ENCODE results near the gene WFDC8.

WFDC8 gene

DNA sequence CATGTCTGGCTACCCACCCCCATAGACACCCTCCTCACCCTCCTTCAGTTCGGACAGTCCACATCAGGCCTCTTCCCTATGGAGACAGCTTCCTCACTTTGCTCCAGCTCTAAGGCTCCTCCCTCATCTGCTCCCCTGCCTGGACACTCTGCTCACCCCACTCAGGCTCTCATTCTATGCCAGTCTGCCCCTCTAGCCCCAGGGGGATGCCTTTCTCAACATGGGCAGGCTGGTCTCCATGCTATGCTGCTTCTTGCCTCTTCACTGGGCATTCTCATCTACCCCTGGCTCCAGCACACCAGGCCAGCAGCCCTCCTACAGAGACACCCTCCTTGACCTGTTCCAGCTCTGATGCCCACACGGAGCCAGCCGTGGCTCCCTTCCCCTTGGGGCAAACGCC, at the start of gene WFDC8:
Gene WFDC8 (minus strand): TSS at position 101 of the 400 bp plus-strand sequence. CDS start 37 bp downstream, at position 64.
- TF ChIP-seq GATA3 (IDR thresholded peaks at IDR 0.05; ENCODE audit: low read depth, low read length) = no peak
- TF ChIP-seq GATA2 (IDR thresholded peaks at IDR 0.05; ENCODE audit: low read depth, low read length) = no peak

DNA sequence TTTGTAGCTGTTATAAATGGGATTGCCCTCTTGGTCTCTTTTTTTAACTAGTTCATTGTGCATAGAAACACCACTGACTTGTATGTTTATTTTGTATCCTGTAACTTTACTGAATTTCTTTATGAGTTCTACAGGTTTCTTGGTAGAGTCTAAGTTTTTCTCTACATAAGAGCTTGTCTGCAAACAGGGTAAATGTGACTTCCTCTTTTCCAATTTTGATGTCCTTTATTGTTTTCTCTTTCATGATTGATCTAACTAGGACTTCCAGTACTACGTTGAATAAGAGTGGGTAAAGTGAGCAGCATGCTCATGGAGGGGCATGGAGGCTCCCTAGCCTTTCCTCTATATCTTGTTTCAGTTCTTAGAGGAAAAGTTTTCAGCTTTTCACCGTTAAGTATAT, 47.5 kb upstream of the WFDC8 start:
- TF ChIP-seq GATA2 (IDR thresholded peaks at IDR 0.05; ENCODE audit: low read depth, low read length) (no peak), GATA3 (IDR thresholded peaks at IDR 0.05; ENCODE audit: low read depth, low read length) (no peak)

DNA sequence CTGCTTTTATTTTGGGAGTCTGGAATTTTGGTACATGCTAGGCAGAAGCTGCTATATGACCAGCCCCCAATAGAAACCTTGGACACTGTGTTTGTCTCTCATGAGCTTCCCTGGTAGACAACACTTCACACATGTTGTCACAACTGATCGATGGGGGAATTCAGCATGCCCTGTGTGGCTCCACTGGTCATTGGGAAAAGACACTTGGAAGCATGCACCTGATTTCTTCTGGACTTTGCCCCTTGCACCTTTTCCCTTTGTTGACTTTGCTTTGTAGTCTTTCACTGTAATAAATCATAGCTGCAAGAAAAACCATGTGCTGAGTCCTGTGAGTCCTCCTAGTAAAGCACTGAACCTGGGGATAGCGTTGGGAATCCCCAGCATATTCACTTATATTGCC, 42.5 kb upstream of the WFDC8 start:
- TF ChIP-seq GATA3 (IDR thresholded peaks at IDR 0.05; ENCODE audit: low read depth, low read length) (no peak), GATA2 (IDR thresholded peaks at IDR 0.05; ENCODE audit: low read depth, low read length) (no peak)

DNA sequence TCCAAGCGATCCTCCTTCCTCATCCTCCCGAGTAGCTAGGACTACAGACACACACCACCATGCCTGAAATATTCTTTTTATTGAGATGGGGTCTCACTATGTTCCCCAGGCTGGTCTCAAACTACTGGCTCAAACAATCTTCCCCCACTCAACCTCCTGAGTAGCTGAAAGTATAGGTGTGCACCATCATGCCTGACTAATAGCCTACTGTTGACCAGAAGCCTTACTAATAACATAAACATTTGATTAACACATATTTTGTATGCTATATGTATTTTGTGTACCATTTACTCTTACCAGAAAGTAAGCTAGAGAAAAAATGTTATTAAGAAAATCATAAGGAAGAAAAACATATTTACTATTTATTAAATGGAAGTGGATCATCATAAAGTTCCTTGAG, 38.5 kb upstream of the WFDC8 start:
- TF ChIP-seq GATA2 (IDR thresholded peaks at IDR 0.05; ENCODE audit: low read depth, low read length) (no peak), GATA3 (IDR thresholded peaks at IDR 0.05; ENCODE audit: low read depth, low read length) (no peak)

DNA sequence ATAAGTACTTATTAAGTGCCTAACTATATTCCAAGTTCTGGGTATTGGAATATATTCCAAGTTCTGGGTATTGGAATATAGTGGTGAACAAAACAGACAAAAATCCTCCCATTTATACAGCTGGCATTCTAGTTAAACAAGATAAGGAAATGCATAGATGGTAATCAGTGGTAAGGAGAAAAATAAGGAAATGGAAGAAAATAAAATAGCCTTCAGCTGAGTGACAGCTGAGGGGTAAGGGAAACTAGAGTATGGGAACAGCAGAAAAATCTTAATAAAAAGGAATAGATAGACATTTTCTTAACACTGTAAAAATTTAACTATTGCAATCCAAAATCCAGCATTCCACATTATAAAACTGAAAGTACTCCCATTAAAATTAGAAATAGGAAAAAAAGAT, 33.2 kb upstream of the WFDC8 start:
- TF ChIP-seq GATA2 (IDR thresholded peaks at IDR 0.05; ENCODE audit: low read depth, low read length) (no peak), GATA3 (IDR thresholded peaks at IDR 0.05; ENCODE audit: low read depth, low read length) (no peak)

DNA sequence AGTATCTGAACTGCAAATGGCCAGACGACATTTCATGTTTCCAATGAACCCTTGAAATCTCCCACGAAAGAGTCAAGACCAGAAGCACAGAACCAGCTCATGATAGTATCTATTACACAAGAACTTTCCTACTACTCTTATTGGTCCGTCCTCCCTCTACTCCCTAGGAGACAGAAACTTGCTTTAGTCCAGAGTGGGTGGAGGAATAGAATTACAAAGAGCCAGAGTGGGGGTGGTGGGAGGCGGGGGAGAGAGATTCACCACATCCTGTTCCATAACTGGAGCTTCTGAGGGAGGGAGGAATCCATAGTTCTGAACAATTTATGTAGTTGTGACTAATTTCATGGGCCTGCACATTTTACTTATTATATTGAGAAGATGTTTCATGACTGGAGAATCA, 32.0 kb upstream of the WFDC8 start:
- TF ChIP-seq GATA3 (IDR thresholded peaks at IDR 0.05; ENCODE audit: low read depth, low read length) (no peak), GATA2 (IDR thresholded peaks at IDR 0.05; ENCODE audit: low read depth, low read length) (no peak)

DNA sequence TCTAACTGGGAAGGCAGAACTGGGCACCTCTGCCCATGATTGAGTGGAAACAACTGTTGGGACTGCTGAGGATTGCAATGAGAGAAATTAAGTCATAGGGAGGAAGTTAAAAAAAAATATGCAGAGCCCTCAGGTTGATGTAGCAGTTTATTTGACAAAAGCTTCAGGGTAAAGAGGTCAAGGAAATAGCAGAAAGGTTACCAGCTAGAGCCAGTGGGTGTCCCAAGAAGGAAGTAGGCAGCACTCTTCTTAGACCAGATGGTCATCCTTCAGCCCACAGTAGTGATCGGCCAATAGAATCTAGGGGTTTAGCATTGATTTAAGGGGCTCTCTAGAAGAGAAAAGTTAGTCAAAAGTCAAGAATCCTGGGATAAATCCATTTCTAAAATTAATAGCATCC, 28.7 kb upstream of the WFDC8 start:
- TF ChIP-seq GATA2 (IDR thresholded peaks at IDR 0.05; ENCODE audit: low read depth, low read length) (no peak), GATA3 (IDR thresholded peaks at IDR 0.05; ENCODE audit: low read depth, low read length) (no peak)

DNA sequence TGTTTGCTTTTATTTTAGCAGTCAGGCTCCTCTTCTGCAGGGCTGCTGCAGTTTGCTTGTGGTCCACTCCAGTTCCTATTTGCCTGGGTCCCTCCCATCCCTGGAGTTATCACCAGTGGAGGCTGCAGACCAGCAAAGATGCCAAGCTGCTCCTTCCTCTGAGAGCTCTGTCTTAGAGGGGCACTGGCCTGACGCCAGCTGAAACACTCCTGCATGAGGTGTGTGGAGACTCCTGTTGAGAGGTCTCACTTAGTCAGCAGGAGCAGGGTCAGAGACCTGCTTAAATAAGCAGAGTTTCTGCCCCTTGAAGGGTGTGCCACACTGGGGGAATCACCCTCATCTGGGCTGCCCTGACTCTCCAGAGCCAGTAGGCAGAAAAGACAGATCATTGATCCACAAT, 16.2 kb upstream of the WFDC8 start:
- TF ChIP-seq GATA3 (IDR thresholded peaks at IDR 0.05; ENCODE audit: low read depth, low read length) (no peak), GATA2 (IDR thresholded peaks at IDR 0.05; ENCODE audit: low read depth, low read length) (no peak)

DNA sequence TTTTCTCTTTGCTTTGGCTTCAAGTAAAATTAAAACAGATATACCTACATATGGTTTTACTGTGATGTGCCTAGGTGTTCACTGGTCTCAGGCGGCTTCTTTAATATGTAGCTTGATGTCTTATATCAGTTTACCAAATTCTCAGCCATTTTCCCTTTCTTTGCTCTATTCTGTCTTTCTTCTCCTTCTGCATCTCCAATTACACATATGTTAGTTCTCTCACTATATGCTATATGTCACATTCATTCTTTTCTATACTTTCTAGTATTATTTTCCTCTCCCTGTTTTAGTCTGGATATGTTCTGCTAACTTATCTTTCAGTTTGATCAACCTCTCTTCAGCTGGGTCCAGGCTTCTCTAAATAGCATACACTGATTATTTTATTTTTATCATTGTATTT, 14.4 kb upstream of the WFDC8 start:
- TF ChIP-seq GATA2 (IDR thresholded peaks at IDR 0.05; ENCODE audit: low read depth, low read length) (no peak), GATA3 (IDR thresholded peaks at IDR 0.05; ENCODE audit: low read depth, low read length) (no peak)

DNA sequence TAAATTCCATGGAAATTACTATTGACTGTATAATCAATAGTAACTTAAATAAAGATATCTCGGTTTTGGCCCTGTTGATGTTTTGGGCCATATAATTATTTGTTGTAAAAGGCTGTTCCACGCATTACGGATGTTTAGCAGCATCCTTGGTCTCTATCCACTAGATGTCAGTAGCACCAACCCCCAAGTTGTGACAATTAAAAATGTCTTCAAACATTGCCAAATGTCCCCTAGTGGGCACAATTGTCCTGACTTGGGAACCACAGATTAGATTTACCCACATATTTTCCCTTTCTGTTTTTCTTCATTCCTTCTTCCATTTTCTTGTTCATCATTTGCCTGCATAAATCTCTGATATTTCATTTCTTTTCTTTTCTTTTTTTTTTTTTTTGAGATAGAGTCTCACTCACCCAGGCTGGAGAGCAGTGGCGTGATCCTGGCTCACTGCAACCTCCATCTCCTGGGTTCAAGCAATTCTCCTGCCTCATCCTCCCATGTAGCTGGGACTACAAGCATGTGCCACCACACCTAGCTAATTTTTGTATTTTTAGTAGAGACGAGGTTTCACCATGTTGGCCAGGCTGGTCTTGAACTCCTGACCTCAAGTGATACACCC, 13.6 kb upstream of the WFDC8 start:
- TF ChIP-seq GATA3 (IDR thresholded peaks at IDR 0.05; ENCODE audit: low read depth, low read length) (no peak), GATA2 (IDR thresholded peaks at IDR 0.05; ENCODE audit: low read depth, low read length) (no peak)

DNA sequence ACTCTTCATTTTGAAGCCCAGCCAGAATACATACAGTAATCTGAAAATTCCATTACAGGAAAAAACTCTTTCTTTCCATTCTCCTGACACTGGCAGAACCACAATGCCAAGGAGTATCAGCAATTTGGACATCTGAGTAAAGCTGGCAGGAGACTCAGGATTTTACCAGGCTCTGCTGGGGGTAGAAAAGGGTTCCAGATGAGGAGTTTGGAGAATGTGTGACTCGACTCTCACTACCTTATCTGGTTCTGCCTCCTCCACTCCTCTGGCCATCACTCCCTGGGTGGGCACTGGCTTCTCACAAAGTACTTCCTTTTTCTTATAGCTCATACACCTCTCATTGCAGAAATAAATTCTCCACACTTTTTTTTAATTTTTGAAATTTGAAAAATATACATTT, 10.6 kb upstream of the WFDC8 start:
- no peak for TF ChIP-seq GATA3 (IDR thresholded peaks at IDR 0.05; ENCODE audit: low read depth, low read length)
- TF ChIP-seq GATA2 (IDR thresholded peaks at IDR 0.05; ENCODE audit: low read depth, low read length) = no peak

DNA sequence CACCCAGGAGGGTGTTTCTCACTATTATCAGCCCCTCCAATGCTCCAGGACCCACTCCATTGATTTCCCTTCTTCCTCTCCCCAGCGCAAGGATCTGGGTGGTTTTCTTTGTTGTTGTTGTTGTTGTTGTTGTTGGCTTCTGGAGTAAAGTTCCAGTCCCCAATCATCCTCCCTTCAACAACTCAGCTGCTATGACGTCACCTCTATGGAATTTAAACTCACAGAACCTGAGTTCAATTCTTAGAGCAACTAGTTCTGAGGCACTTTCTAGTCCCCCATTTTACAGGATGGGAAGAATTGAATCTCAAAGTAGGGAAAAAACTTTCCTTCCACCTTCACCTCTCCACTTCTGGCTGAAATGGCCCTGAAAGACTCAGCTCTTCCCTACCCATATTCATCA, 9.7 kb upstream of the WFDC8 start:
- TF ChIP-seq GATA3 (IDR thresholded peaks at IDR 0.05; ENCODE audit: low read depth, low read length) (no peak), GATA2 (IDR thresholded peaks at IDR 0.05; ENCODE audit: low read depth, low read length) (no peak)

DNA sequence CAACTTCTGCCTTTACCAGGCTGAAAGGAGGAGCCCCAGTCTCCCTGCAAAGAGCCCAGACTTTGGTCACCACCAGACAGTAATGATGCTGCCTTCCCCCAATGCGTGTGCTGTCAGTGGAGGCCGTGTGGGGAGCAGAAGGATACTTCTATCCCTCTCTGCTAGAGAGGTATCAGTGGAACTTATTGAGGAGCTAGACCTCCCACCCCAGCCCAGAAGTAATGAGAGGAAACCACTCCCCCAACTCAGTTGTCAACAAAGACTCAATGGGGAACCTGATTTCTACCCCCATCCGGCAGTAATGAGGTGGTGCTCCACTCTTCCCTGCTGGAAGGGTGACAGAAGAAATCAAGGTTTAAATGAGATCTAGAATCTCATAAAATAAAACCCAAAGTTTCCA, 4.4 kb upstream of the WFDC8 start:
- TF ChIP-seq GATA3 (IDR thresholded peaks at IDR 0.05; ENCODE audit: low read depth, low read length) = no peak
- no peak for TF ChIP-seq GATA2 (IDR thresholded peaks at IDR 0.05; ENCODE audit: low read depth, low read length)

DNA sequence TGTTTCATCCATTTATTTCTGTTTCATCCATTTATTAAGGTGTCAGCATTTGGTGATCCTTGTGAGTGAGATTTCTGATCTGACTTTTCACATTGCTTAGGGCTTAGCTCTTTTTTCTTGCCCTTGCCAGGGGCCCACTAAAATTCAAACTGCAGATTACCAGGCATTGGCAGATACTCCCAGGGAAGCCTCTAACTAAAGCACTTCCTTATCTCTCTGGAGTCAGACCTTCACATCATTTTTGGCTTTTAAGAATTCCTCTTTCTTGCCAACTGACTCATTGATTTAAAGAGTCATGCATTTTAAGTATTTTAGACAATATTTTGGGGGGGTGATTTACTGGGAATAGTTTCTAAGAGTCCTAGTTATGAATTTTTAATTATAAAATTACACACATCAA, 2.6 kb upstream of the WFDC8 start:
- no peak for TF ChIP-seq GATA2 (IDR thresholded peaks at IDR 0.05; ENCODE audit: low read depth, low read length)
- TF ChIP-seq GATA3 (IDR thresholded peaks at IDR 0.05; ENCODE audit: low read depth, low read length) = no peak

DNA sequence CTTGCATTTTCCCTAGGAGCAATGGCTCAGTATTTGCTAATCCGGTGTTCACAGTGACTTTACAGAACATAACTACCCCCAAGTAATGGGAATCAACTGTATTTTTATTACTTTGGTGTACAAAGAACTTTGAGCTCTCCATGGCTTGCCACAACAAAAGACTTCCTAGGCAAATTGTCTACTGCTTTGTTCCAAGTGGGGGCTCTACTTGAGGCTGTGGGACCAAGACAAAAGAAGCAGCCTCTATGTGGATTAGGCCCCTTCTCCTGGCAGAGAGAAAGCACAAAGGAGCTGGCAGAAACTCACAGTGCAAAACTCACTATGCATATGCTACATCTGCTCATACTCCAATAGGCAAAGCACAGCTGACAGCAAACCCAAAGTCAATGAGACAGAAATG, 853 bp downstream of the WFDC8 start:
- TF ChIP-seq GATA3 (IDR thresholded peaks at IDR 0.05; ENCODE audit: low read depth, low read length) (no peak), GATA2 (IDR thresholded peaks at IDR 0.05; ENCODE audit: low read depth, low read length) (no peak)

DNA sequence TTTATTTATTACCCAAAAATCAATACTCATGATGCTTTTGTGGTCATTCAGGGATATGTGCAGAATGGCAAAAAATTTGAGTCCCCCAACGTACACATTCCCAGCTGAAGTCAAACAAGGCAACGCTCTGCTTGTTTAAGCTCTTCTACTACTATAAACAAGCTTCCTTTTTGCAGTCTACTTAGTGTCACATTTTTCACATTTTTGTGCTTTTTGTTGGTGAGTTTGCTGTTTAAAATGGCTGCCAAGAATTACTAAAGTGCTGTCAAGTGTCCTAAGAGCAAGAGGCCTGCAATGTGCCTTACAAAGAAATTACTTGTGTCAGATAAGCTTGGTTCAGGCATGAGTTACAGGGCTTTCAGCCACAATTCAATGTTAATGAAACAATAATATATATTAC, 2.1 kb downstream of the WFDC8 start:
- no peak for TF ChIP-seq GATA2 (IDR thresholded peaks at IDR 0.05; ENCODE audit: low read depth, low read length)
- no peak for TF ChIP-seq GATA3 (IDR thresholded peaks at IDR 0.05; ENCODE audit: low read depth, low read length)

Data from SH-SY5Y (cell line).